Activated CD4-positive, alpha-beta T cell treated with anti-CD3 and anti-CD28 coated beads, Interleukin-2, amount 10 ng/mL, durations not matched to agents 24 days and 14 days (primary cell): ENCODE data around the gene FGF11. TPM values are rescaled to one million over a fixed set of nuclear protein-coding genes. Genes with fewer than 3 reads are reported as not detected.

Experiments
- DNase-seq: peaks from one replicate; pipeline ENCODE4 v3.0.0; 2022
- H3K27ac Mint-ChIP-seq: one replicate; pipeline ENCODE4 v1.8.0; 2022; ENCODE audit warnings: mild to moderate bottlenecking, mixed read lengths
- H3K27me3 Mint-ChIP-seq: one replicate; pipeline ENCODE4 v1.8.0; 2022; ENCODE audit warnings: mixed read lengths
- H3K36me3 Mint-ChIP-seq: one replicate; pipeline ENCODE4 v1.8.0; 2022; ENCODE audit warnings: low read depth, mild to moderate bottlenecking, mixed read lengths
- H3K4me1 Mint-ChIP-seq: one replicate; pipeline ENCODE4 v1.8.0; 2021; ENCODE audit warnings: mixed read lengths
- H3K4me3 Mint-ChIP-seq: one replicate; pipeline ENCODE4 v1.8.0; 2022; ENCODE audit warnings: mild to moderate bottlenecking, moderate library complexity, mixed read lengths
- H3K9me3 Mint-ChIP-seq: one replicate; pipeline ENCODE4 v1.8.0; 2021; ENCODE audit warnings: mixed read lengths
- intact Hi-C: fragments of 100-400 bp; cut with micrococcal nuclease; formaldehyde crosslinking; loops from one replicate; pipeline ENCODE4 v1.15.1; 2023
- total RNA-seq: library from RNA; stranded (reverse); gene quantifications from 2 replicates; pipeline ENCODE4 v1.2.3, GENCODE V29; 2022

Gene FGF11
- total RNA-seq, 1 donor from 2014 or later, result 9.5 TPM

- H3K4me1 Mint-ChIP-seq, result no peaks in the 10 kb centered on the region
- no peaks in the 10 kb centered on the region for H3K27me3 Mint-ChIP-seq
- H3K36me3 Mint-ChIP-seq, result no peaks in the 10 kb centered on the region
- DNase-seq, result no peak
- no peak overlapping the region for H3K27ac Mint-ChIP-seq
- no peak overlapping the region for H3K4me3 Mint-ChIP-seq
- intact Hi-C loops, result no loop called here
- no peaks in the 10 kb centered on the region for H3K9me3 Mint-ChIP-seq
Measured at GRCh38 chr17:7415784-7416183, 23.5 kb upstream of the FGF11 start.

DNA sequence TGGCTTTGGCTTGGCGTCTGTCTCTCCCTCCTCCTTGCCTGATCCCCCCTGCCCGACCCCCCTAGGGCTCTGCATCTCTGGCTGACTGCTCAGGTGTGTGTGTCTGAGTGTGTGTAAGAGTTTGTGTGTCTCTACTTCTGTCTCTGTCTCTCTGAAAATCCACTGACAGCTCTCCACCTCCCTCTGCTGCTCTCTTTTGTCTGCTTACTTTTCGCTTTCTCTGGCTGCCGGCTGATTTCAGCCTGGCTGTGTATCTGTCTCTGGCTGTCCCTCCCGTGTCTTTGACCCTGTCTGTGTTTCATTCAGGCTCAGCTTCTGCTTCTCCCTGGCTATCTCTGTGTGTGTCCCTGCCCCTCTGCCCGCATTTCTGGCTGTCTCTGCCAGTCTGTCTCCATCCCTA lies 23.0 kb upstream of the FGF11 start:
- Mint-ChIP-seq H3K4me1 (no peaks in the 10 kb centered on the region), H3K27me3 (no peaks in the 10 kb centered on the region), H3K27ac (no peak overlapping the region), H3K36me3 (no peaks in the 10 kb centered on the region), H3K9me3 (no peaks in the 10 kb centered on the region), H3K4me3 (no peak overlapping the region)
- intact Hi-C loops, result no loop called here
- DNase-seq, result peak; percentile 66

DNA sequence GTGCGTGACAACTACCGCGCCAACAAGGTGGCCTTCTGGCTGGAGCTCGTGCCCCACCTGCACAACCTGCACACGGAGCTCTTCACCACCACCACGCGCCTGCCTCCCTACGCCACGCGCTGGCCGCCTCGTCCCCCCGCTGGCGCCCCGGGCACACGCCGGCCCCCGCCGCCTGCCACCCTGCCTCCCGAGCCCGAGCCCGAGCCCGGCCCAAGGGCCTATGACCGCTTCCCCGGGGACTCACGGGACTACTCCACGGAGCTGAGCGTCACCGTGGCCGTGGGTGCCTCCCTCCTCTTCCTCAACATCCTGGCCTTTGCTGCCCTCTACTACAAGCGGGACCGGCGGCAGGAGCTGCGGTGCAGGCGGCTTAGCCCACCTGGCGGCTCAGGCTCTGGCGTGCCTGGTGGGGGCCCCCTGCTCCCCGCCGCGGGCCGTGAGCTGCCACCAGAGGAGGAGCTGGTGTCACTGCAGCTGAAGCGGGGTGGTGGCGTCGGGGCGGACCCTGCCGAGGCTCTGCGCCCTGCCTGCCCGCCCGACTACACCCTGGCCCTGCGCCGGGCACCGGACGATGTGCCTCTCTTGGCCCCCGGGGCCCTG lies 22.2 kb upstream of the FGF11 start:
- Mint-ChIP-seq H3K4me3 (no peak overlapping the region), H3K27ac (no peak overlapping the region), H3K4me1 (no peaks in the 10 kb centered on the region), H3K36me3 (no peaks in the 10 kb centered on the region), H3K9me3 (no peaks in the 10 kb centered on the region), H3K27me3 (no peaks in the 10 kb centered on the region)
- intact Hi-C loops, result no loop called here
- DNase-seq, result no peak

GRCh38 chr17:7418472-7419152 lies 20.7 kb upstream of the FGF11 start:
- Mint-ChIP-seq H3K9me3 (no peaks in the 10 kb centered on the region), H3K27me3 (no peaks in the 10 kb centered on the region), H3K4me1 (no peaks in the 10 kb centered on the region), H3K27ac (no peak overlapping the region), H3K36me3 (no peaks in the 10 kb centered on the region), H3K4me3 (no peak overlapping the region)
- intact Hi-C loops, result no loop called here
- no peak for DNase-seq

DNA sequence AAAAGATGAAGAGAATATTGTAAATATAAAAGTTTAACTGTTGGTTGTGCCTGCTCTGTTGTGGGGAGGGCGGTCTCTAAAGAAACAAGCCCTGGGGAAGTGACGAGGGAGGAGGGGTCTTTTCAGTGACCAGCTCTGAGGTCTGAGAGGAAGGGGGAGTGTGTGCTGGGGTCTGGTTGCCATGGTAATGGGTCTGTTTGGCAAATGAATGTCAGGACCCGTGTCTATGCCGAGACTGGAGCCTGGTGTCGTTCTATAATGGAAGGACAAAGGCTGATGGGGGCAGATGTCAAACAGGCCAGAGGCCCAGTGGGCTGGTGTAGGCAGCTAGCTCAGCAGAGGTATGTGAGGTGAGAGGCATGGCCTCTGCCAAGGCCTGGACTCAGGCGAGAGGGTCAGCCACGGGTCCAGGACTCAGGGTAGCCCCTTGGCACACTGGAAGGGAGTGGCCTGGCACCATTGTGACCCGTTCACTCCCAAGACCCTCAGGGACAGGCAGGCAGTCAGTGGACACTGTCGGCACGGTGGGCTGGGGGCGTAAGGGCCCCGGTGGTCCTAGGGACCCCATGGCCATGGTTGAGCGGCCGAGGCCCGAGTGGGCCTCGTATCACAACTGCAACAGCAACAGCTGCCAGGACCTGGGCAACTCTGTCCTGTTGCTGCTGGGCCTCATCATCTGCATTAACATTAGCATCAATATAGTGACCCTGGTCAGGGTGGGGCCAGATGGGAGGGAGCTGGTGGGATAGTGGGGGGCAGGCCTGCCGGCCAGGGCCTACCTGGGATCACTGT lies 19.3 kb upstream of the FGF11 start, which contains the start of gene SPEM1:
TSS of gene SPEM1 (plus strand) at position 506 of the 792 bp plus-strand sequence. CDS start at position 567, 61 bp downstream.
- Mint-ChIP-seq H3K27ac (no peak within 1 kb of the TSS), H3K4me3 (no peak within 1 kb of the TSS)
- intact Hi-C loops, result no loop called here

GRCh38 chr17:7421186-7421585 lies 18.1 kb upstream of the FGF11 start:
- no peak overlapping the region for H3K27ac Mint-ChIP-seq
- H3K4me1 Mint-ChIP-seq, result no peaks in the 10 kb centered on the region
- intact Hi-C loops, result no loop called here
- H3K27me3 Mint-ChIP-seq, result no peaks in the 10 kb centered on the region
- DNase-seq, result no peak
- no peaks in the 10 kb centered on the region for H3K36me3 Mint-ChIP-seq
- H3K9me3 Mint-ChIP-seq, result no peaks in the 10 kb centered on the region
- no peak overlapping the region for H3K4me3 Mint-ChIP-seq

More for the DNA sequence above, 19.3 kb upstream of the FGF11 start, which contains the start of gene SPEM1:
- H3K9me3 Mint-ChIP-seq, result no peaks in the 10 kb centered on the region
- H3K4me1 Mint-ChIP-seq, result no peaks in the 10 kb centered on the region
- no peaks in the 10 kb centered on the region for H3K27me3 Mint-ChIP-seq
- no peaks in the 10 kb centered on the region for H3K36me3 Mint-ChIP-seq
- no peak for DNase-seq

DNA sequence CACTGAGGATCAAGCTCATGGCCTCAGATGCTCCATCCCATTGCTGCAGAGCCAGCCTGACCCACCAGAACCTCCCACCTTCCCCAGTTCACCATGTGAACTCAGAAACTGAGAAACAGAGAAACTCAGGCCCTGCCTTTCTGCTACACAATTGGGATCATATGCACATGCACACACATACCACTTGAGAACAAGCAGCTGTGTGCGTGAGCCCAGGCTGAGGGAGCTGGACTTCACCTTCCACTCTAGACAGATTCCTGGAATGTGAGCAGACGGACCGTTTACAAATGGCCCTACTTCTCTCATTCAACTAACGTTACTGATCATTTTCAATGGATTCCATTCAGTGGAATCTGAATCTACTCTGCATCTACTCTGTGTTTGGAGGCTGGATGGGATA lies 15.6 kb upstream of the FGF11 start:
- Mint-ChIP-seq H3K27me3 (no peaks in the 10 kb centered on the region), H3K4me3 (no peak overlapping the region), H3K9me3 (no peaks in the 10 kb centered on the region), H3K27ac (no peak overlapping the region), H3K36me3 (no peaks in the 10 kb centered on the region), H3K4me1 (no peaks in the 10 kb centered on the region)
- intact Hi-C loops, result no loop called here
- DNase-seq, result no peak

GRCh38 chr17:7425316-7425715 lies 14.0 kb upstream of the FGF11 start, which contains the start of gene SPEM2:
TSS of gene SPEM2 (plus strand) at chr17:7425616. CDS start at chr17:7425689, 73 bp downstream.
- H3K4me3 Mint-ChIP-seq, result no peak within 1 kb of the TSS
- no peaks in the 10 kb centered on the region for H3K4me1 Mint-ChIP-seq
- no peaks in the 10 kb centered on the region for H3K9me3 Mint-ChIP-seq
- intact Hi-C loops, result no loop called here
- no peaks in the 10 kb centered on the region for H3K27me3 Mint-ChIP-seq
- H3K27ac Mint-ChIP-seq, result no peak within 1 kb of the TSS
- DNase-seq, result no peak
- no peaks in the 10 kb centered on the region for H3K36me3 Mint-ChIP-seq

GRCh38 chr17:7425756-7426155 lies 13.6 kb upstream of the FGF11 start:
- Mint-ChIP-seq H3K4me3 (no peak overlapping the region), H3K9me3 (no peaks in the 10 kb centered on the region), H3K36me3 (no peaks in the 10 kb centered on the region), H3K4me1 (no peaks in the 10 kb centered on the region), H3K27me3 (no peaks in the 10 kb centered on the region), H3K27ac (no peak overlapping the region)
- intact Hi-C loops, result no loop called here
- DNase-seq, result no peak

DNA sequence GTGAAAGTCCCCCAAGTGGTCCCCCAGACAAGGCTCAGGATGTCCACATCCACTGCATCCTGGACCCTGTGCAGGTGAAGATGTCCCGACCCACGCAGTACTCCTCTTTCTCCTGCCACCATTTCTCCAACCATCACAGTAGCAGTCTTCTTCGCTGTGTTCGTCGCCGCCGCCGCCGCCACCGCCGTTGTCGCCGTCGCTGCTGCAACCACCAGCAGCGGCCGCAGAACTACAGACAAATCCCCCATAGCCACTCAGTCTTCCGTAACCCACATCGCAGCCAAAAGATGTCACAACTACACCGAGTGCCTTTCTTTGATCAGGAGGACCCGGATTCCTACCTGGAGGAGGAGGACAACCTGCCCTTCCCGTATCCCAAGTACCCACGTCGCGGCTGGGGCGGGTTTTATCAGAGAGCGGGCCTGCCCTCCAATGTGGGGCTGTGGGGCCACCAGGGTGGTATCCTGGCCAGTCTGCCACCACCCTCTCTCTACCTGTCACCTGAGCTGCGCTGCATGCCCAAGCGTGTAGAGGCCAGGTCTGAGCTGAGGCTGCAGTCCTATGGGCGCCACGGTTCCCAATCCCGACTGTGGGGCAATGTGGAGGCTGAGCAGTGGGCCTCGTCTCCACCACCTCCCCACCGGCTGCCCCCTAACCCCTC lies 13.0 kb upstream of the FGF11 start:
- no peaks in the 10 kb centered on the region for H3K9me3 Mint-ChIP-seq
- DNase-seq, result no peak
- H3K4me3 Mint-ChIP-seq, result no peak overlapping the region
- no peaks in the 10 kb centered on the region for H3K27me3 Mint-ChIP-seq
- H3K4me1 Mint-ChIP-seq, result no peaks in the 10 kb centered on the region
- no peak overlapping the region for H3K27ac Mint-ChIP-seq
- H3K36me3 Mint-ChIP-seq, result no peaks in the 10 kb centered on the region
- intact Hi-C loops, result no loop called here

- no peaks in the 10 kb centered on the region for H3K4me1 Mint-ChIP-seq
- H3K36me3 Mint-ChIP-seq, result no peaks in the 10 kb centered on the region
- intact Hi-C loops, result no loop called here
- H3K27me3 Mint-ChIP-seq, result no peaks in the 10 kb centered on the region
- no peaks in the 10 kb centered on the region for H3K9me3 Mint-ChIP-seq
- no peak overlapping the region for H3K4me3 Mint-ChIP-seq
- DNase-seq, result no peak
- no peak overlapping the region for H3K27ac Mint-ChIP-seq
Measured at GRCh38 chr17:7426896-7427489, 12.3 kb upstream of the FGF11 start.

DNA sequence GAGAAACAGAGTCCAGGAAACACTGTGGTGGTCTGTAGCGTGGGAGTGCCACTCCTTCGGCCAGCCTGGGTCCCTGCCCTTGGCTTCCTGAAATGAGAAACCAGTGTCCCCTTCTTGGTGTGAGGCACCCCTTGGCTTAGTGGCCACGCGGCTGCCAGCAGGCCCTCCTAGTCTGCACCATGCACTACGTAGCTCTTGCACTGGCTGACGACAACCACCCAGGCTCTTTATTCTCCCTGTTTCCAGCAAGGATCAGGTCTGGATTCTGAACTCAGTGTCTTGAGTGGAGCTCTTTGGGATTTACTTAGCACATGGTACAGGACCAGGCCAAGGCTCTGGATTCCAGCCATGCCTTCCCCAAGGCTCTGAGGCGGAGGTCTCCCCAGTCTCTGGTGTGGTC lies 11.8 kb upstream of the FGF11 start:
- Mint-ChIP-seq H3K4me3 (no peak overlapping the region), H3K36me3 (no peaks in the 10 kb centered on the region), H3K27me3 (no peaks in the 10 kb centered on the region), H3K4me1 (no peaks in the 10 kb centered on the region), H3K27ac (no peak overlapping the region), H3K9me3 (no peaks in the 10 kb centered on the region)
- intact Hi-C loops, result no loop called here
- DNase-seq, result no peak

DNA sequence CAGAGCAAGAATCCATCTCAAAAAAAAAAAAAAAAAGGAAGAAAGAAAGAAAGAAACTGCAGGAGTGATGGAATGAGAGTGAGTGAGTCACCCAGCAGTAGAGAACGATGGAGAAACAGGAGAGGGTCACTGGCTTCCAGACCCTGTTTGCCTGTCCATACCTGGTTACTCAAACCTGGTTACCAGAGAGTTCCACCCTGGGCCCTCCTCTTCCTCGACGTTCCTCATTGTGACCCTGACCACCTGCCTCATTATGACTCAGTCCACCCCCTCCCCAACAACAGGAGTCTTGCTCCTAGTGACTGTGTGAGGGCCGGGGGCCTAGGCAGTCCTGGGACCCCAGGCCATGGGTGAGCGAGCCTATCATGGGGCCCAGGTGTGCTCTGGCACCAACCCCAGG lies 10.8 kb upstream of the FGF11 start, which contains the start of gene SPEM3:
TSS of gene SPEM3 (plus strand) at position 301 of the 400 bp plus-strand sequence. CDS start at position 347, 46 bp downstream.
- Mint-ChIP-seq H3K4me1 (no peaks in the 10 kb centered on the region), H3K9me3 (no peaks in the 10 kb centered on the region), H3K27me3 (no peaks in the 10 kb centered on the region), H3K36me3 (no peaks in the 10 kb centered on the region), H3K4me3 (no peak within 1 kb of the TSS), H3K27ac (no peak within 1 kb of the TSS)
- intact Hi-C loops, result no loop called here
- DNase-seq, result no peak
